NCI-H510A (cell line): ENCODE data around the gene VTN.

Source experiments
- DNase-seq: peaks from one replicate; lab custom pipeline; 2025; lab: John Stamatoyannopoulos, UW

The VTN gene, protein sequence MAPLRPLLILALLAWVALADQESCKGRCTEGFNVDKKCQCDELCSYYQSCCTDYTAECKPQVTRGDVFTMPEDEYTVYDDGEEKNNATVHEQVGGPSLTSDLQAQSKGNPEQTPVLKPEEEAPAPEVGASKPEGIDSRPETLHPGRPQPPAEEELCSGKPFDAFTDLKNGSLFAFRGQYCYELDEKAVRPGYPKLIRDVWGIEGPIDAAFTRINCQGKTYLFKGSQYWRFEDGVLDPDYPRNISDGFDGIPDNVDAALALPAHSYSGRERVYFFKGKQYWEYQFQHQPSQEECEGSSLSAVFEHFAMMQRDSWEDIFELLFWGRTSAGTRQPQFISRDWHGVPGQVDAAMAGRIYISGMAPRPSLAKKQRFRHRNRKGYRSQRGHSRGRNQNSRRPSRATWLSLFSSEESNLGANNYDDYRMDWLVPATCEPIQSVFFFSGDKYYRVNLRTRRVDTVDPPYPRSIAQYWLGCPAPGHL

GRCh38 chr17:28370035-28370743, at the start of gene VTN:
Gene VTN, minus strand, starts transcription at chr17:28370307. Its CDS starts 104 bp downstream, at chr17:28370203.
- DNase-seq, result peak; percentile 25

GRCh38 chr17:28416703-28417311, 46.7 kb upstream of the VTN start:
- DNase-seq, result peak; percentile 78

- no peak for DNase-seq
Measured at GRCh38 chr17:28415886-28416285, 45.8 kb upstream of the VTN start.

GRCh38 chr17:28413804-28414203, 43.7 kb upstream of the VTN start:
- DNase-seq, result no peak

DNA sequence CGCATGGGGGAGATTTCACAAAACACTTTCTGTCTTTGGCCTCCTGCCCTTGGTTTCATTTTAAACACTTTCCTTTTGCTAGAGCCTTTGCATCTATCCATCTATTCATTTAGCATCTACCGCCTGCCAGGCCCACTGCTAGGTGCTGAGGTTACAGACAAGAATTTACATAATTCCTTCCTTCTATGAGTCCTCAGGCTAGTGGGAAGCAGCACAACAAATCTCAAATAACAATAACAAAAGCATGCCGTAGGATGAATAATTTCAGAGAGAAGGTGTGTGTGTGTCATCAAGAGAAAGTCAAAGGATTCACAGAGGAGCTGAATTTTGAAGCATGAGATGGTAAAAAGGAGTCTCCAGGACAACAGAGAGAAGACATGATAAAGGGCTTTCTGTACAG, 42.0 kb upstream of the VTN start:
- no peak for DNase-seq

GRCh38 chr17:28407974-28408306, 37.8 kb upstream of the VTN start:
- no peak for DNase-seq

- DNase-seq, result peak; percentile 45
Measured at GRCh38 chr17:28407130-28407973, 37.2 kb upstream of the VTN start.

DNA sequence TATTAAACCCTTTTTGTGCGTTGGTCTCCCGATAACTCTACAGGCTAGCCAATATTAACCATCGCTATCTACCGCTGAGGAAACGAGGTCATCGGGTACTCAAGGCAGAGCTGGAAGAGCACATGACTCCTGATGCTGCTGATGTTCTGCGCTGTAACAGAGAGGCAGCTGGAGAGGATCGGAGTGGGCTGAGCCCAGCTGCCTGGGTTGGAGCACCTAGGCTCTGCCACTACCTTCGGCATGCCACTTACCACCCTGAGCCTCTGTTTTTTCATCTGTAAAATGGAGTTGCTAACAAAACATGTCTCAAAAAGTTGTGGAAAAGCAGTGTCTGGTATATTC, 36.3 kb upstream of the VTN start:
- DNase-seq, result peak; percentile 60

GRCh38 chr17:28405632-28406472, 35.7 kb upstream of the VTN start, which contains the start of gene SLC46A1:
Gene SLC46A1, minus strand, starts transcription at chr17:28406212. Its CDS starts 98 bp downstream, at chr17:28406114.
- peak; percentile 63 for DNase-seq

- DNase-seq, result no peak
Measured at GRCh38 chr17:28404812-28405570, 34.9 kb upstream of the VTN start.

DNA sequence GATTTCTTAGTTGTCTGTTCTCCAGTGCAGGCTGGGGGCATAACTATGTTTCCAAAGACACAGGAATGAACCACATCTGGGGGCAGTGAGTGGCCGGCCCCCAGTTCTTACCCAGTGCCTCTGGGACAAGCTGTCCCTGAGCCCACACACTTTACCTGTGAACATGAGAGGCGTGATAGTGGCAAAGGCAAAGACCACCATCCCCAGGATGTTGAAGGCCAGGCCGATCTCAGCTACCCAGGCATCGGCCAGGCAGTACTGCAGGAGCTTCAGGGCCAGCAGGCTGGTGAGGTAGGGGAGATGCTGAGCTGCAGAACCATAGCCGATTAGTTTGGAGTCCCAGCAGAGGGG, 34.3 kb upstream of the VTN start:
- no peak for DNase-seq

DNA sequence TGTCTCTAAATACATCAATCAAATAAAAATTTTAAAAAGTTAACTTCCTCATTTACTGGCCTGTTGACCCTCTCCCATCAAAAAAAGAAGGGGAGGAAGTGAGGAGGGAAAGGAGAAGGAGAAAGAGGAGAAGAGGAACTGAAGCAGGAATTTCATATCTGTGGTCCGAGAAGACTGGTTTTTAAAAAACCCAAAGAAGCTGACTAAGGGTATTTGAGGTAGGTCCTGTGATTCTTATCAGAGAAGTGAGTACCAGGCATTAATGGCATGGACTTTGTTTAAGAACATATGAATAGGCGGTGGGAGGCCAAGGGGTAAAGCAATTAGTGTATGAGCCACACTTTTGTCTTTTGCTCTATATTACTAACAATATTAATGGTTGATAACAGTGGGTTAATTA, 33.9 kb upstream of the VTN start:
- DNase-seq, result no peak

GRCh38 chr17:28402844-28403243, 32.7 kb upstream of the VTN start:
- DNase-seq, result no peak

- peak; percentile 15 for DNase-seq
Measured at GRCh38 chr17:28402224-28402630, 32.1 kb upstream of the VTN start.

- no peak for DNase-seq
Measured at GRCh38 chr17:28399808-28400207, 29.7 kb upstream of the VTN start.

DNA sequence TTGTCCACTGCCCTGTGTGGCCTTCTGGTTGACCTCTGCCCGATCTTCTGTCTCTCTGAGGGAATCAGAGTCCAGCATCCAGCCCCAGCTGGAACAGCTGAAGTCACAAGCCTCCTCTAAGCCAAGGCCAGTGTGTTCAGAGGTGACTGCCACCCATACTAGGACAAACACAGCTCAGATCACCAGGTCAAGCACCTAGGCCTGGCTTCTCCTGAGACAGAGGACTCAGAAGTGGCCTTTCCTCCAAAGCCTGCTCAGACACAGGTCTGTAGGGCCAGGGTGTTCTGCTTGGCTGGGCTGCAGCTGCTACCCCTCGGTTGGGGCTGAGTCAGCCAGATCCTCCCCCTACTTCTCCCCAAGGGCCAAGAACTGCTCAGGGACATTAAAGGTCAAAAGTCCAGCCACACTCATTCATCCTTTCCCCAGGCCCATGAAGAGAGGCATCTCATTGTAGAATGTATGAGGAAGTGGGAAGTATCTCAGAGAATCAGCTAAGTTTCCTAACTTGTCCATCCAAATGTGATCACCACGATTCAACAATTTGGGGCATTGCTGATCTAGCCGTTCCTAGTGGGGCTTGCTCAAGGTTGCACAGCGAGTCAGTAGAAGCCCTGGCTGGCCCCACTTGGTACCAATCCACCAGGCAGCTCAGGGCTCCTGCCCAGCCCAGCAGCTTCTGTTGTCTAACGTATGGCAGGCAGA, 28.3 kb upstream of the VTN start:
- no peak for DNase-seq

DNA sequence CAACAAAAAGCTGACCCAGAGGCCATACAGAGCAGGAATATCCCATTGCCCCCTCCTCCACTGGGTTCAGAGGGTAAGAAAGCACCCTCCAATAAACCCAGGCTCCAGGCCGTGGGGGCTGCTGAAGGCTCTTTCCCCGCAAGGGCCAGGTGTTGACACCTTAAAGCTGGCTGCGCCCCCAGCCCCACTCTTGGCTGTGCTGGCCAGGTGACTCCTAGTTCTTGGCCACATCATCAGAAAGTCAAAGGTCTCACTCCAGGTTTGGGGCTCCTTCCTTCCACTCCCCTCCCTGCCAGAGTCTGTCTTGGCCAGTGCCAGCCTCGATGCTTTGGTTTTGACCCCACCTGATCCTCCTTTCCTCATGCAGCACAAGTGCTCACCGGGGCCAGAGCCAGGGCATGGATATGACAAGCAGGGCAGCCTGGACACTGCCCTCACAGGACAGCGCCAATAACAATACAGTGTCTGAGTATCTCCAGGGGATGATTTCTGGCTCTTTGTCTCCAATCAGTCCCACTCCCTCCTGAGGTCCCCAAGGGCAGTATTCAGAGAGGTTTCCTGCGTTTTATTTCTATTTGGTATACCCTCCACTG, 27.7 kb upstream of the VTN start:
- no peak for DNase-seq

- no peak for DNase-seq
Measured at GRCh38 chr17:28397275-28397674, 27.2 kb upstream of the VTN start.

GRCh38 chr17:28396635-28397239, 26.6 kb upstream of the VTN start:
- DNase-seq, result no peak
